GM21390 (cell line): ENCODE data around the gene ZNF319.

Experiments used
- ATAC-seq: cut with Tn5 transposase; IDR thresholded peaks from one replicate; pipeline ENCODE4 v1.9.1; 2021; ENCODE audit not compliant: unreplicated experiment

The ZNF319 gene

GRCh38 chr16:57957673-57958392 lies 42.6 kb downstream of the ZNF319 start:
- ATAC-seq: no peak

GRCh38 chr16:57956924-57957672 lies 43.4 kb downstream of the ZNF319 start:
- ATAC-seq: no peak

GRCh38 chr16:57956270-57956808 lies 44.1 kb downstream of the ZNF319 start:
- no peak for ATAC-seq

DNA sequence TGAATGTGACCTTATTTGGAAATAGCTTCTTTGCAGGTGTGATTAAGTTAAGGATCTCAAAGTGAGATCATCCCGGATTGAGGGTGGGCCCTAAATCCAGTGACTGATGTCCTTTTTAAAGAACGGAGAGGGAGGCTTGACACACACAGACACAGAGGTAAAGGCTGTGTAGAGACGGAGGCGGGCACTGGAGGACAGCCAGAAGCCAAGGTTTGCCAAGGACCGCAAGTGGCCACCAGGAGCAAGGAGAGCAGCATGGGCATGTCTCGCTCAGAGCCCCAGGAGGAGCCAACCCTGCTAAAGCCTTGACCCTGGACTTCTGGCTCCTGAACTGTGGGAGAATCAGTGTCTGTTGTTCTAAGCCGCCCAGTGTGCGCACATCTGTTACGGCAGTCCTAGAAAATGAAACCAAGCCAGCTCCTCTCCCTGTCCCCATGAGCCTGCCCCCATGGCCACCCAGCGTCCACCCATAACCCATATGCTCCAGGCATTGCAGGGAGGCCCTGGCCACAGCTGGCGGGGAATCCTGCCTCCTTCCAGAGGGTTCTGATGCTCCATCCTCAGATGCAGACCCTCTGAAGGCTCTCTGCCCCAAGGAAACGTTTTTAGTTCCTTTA lies 44.8 kb downstream of the ZNF319 start:
- no peak for ATAC-seq

DNA sequence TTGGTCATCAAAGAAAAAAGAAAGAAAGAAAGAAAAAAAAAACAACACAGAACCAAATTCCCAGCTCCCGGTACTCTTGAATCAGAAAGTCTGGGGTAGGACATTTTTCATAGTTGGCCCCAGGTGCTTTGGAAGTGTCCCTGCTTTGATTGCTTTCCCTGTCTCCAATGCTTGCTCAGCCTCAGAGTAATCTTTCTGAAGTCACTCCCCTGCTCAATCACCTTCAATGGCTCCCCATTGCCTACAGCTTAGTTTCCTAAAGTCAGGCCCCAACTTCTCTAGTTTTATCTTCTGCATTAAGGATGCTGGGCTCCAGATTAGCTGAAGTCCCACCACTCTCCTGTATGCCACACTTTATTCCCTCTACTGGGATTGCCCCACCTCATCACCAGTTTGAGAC lies 46.6 kb downstream of the ZNF319 start:
- no peak for ATAC-seq

DNA sequence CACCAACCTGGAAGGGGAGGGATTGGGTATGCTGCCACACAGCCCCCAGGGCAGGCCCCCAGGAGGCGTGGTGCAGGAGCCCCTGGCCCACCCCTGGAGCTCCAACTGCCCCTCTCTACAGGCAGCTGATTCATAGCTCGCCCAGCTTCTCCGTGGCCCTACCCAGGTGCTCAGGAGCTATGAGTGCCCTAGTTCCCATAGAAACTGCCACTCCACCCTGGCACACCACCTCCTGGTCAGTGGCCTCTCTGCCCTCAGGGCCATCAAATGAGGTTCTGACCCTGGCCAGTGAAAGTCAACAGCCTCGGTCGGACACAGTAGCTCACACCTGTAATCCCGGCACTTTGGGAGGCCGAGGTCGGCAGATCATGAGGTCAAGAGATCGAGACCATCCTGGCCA lies 47.6 kb downstream of the ZNF319 start:
- ATAC-seq: no peak

GRCh38 chr16:57951204-57951960 lies 49.1 kb downstream of the ZNF319 start:
- ATAC-seq: no peak

GRCh38 chr16:57950382-57950781 lies 50.1 kb downstream of the ZNF319 start:
- no peak for ATAC-seq

- ATAC-seq: no peak
Observed at GRCh38 chr16:57949595-57950238, 50.8 kb downstream of the ZNF319 start.

DNA sequence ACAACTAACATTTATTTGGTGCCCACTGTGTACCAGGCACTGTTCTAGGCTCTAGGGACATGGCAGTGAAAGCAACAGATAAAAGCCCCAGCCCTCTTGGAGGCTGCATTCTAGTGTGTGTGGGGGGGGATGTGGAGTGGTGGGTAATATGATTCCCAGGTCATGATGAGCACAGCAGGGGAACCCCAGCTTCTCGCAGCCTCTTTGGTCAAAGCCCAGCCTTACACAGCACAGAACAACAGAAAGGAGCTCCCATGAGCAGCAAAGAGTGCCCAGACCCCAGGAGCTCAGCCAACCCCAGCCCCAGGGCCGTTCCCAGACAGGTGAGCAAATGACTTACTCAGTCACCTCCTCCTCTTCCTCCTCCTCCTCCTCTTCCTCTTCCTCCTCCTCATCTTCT lies 51.5 kb downstream of the ZNF319 start:
- no peak for ATAC-seq

GRCh38 chr16:57948027-57948426 lies 52.4 kb downstream of the ZNF319 start:
- no peak for ATAC-seq

DNA sequence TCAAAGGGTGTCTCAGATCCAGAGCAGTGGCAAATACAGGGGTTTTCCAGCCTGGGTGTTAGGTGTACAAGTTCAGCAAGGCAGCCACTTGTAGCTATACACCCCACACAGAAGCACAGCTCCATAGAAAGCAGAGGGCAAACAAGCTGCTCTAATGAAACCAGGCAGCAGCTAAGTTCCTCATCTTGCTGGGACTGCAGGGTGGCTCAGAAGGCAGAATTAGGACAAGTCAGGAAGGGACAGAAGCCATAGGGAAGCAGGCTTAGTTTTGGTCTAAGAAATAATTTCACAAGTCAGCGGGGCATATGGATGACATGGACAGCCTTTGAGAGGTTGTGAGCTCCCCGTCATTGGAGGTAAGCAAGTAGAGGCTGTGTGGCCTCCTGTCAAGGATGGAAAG lies 53.2 kb downstream of the ZNF319 start:
- ATAC-seq: no peak

DNA sequence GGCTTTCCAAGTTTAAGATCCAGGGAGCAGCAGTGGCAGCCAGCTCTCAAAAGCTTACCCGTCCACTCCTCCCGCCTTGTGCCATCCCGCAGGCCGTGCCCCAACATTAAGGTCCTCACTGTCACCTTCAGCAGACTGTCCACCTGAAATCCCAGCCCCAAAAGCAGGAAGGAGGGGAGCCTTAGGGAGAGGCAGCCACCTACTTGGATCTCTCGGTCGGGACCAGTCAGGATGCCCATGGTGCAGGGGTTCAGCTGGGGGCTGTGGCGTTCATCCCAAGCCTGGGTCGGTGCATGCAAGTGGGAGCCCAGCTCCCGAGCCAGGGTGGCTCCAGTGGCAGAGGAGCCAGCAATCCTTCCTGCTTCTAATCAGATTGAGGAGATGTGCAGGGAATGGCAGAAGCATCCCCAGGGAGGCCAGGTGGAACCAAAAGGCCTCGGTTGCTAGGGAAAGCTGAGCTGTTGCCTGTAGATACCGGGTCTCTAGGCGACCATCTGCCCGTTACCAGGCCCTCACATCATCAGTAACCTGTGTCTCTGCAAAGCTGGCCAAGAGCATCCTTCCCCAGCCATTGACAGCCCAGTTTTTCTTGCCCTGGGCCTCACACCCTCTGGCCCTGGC lies 54.2 kb downstream of the ZNF319 start:
- no peak for ATAC-seq

DNA sequence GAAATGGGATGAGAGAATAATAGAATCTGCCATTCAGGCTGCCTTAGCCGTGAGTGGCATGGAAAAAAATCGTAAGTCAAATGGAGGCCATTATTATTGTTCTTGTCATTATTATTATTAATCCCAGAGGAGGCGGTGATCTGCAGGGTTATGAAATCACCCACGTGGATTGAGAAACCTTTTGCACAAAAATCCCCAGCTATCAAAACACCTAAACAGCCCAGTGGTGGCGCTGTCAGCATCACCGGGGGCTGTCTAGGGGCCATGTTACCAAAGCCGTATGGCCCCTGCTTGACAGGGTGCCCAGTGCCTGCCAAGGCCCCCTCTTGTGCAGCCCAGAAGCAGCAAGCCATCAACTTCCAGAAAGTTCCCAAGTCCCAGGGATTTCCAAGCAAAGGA lies 54.7 kb downstream of the ZNF319 start:
- ATAC-seq: no peak

GRCh38 chr16:57944970-57945739 lies 55.3 kb downstream of the ZNF319 start:
- ATAC-seq: no peak
